KBM-7 (cell line): Measurements from ENCODE around the gene PSME1.

ENCODE experiments used
- DNase-seq: peaks from one replicate; pipeline ENCODE4 v3.0.0-alpha.2; 2015
- in situ Hi-C: fragments of 300-500 bp; cut with MboI; formaldehyde crosslinking; loops from 2 replicates; pipeline ENCODE4 v1.14.3; 2020; ENCODE audit warnings: low sequenced_read_pairs, low pct_unique_long_range_greater_than_20kb, mixed read lengths

The PSME1 gene

GRCh38 chr14:24143511-24143910 is 7.5 kb downstream of the PSME1 start:
- DNase-seq: no peak
- in situ Hi-C loops: no loop called here

- in situ Hi-C loops: no loop called here
- no peak for DNase-seq
These were observed 8.5 kb downstream of the PSME1 start for GRCh38 chr14:24144451-24144850.

DNA sequence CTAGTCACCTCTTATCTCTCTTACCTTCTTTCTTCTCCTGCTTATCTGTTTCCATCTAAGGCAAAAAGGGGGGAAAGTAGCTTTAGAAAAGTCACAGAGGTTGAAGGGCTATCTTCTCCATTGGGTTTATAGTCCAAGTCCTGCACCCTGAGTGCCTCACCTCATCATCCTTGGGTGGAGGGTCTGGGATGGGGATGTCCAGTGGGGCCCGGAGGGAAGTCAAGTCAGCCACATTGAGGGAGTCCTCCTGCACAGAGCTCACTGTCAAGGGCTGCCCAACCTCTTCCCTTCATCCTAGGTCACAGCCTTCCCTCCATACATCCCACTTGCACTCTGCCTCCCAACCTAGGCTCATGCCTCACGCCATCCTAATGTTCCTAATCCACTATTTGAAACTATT is 9.2 kb downstream of the PSME1 start:
- no peak for DNase-seq
- in situ Hi-C loops: no loop called here

- in situ Hi-C loops: no loop called here
- no peak for DNase-seq
These were observed 9.9 kb downstream of the PSME1 start for GRCh38 chr14:24145690-24146452.

DNA sequence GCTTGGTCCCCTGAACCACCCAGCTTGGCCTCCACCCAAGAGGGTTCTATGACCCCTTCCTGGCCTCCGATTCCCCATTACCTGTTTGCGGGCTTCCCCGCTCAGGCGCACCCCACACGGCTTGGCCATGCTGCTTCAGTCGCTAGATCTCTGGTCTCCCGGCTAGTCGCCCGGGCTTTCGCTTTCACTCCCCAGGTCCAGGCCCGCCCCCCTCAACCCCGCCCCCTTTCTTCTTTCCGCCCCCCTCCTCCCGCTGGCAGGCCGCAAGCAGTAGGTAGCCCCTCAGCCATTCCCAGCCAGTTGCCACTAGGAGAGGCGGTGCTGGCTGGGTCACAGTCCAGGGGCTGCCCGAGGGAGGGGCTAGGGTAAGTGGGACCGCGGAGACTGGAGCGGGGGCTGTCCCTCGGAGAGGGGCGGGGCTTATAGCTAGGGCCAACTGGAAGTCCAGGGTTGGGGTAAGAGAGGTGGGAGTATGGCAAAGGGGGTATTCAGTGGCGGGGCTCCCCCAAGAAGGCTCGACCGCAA is 10.5 kb downstream of the PSME1 start, which contains the start of gene PSME2:
Gene PSME2, minus strand, starts transcription at position 158 of the 525 bp plus-strand sequence. Its CDS starts 29 bp downstream, at position 129.
- in situ Hi-C loops: no loop called here
- peak; percentile 97 for DNase-seq

DNA sequence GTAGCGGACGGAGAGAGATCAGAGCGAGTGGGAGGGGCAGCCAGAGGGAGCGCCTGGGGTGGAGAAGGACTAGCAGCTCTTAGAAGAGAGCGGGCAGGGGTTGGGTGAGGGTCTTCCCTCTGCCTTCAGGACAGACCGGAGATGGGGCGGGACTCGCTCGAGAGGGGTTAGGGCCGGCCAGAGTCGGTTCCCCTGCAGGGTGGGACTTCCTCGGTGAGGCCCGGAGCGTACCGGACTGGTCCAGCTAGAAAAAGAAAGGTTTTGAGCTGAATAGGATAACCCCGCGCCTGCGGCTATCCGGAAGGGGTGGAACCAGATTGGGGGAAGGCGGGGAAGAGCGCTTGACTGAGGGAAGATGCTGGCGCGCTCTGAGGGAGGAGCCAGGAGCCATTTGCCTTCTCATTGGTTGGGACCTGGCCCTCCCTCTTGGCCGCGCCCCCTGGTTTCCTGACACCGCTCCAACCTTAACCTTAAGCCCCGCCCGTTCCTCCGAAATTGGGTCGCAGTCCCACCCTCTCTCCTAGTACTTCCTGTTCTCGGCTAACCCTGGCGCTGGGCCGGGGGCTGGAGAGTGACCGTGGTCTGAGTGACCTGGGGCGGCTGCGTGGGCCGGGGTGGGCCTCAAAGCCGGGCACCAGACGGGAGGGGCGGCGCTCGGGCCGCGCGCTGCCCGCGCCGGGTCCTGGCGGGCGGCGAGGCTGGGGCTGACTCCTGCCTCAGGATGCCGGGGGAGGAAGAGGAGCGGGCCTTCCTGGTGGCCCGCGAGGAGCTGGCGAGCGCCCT is 11.2 kb downstream of the PSME1 start, which contains the start of gene RNF31:
Gene RNF31, plus strand, starts transcription at position 521 of the 783 bp plus-strand sequence. Its CDS starts 201 bp downstream, at position 722.
- peak; percentile 100 for DNase-seq
- in situ Hi-C loops: no loop called here

- DNase-seq: no peak
- in situ Hi-C loops: no loop called here
These were observed 11.9 kb downstream of the PSME1 start for GRCh38 chr14:24147761-24148428.

DNA sequence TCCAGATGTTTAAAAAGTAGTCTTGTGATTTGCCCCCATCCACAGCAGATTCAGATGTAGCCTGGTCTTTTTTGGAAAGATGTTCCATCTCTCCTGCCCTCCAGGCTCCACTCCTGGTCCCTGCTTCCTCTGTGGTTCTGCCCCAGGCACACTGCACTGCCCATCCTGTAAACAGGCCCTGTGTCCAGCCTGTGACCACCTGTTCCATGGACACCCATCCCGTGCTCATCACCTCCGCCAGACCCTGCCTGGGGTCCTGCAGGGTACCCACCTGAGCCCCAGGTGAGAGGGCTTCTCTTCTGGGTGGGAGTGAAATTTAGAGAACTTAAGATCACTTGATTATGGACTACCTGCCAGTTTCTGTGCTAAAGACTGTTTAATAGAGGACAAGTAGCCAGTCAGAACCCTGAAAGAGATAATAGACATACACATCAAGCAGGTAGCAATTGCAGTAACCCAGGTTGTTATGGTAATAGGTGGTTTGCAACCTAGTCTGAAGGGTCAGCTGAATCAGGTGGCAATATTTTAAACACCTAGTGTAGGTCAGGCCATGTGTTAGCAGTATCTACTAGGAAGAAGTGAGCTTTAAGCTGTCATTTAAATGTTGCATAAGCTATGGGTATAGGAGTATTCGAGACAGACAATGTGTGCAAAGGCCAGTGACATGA is 13.4 kb downstream of the PSME1 start:
- in situ Hi-C loops: no loop called here
- no peak for DNase-seq

GRCh38 chr14:24150061-24150460 is 14.1 kb downstream of the PSME1 start:
- in situ Hi-C loops: no loop called here
- no peak for DNase-seq

- no peak for DNase-seq
- in situ Hi-C loops: no loop called here
These were observed 14.6 kb downstream of the PSME1 start for GRCh38 chr14:24150567-24150966.

DNA sequence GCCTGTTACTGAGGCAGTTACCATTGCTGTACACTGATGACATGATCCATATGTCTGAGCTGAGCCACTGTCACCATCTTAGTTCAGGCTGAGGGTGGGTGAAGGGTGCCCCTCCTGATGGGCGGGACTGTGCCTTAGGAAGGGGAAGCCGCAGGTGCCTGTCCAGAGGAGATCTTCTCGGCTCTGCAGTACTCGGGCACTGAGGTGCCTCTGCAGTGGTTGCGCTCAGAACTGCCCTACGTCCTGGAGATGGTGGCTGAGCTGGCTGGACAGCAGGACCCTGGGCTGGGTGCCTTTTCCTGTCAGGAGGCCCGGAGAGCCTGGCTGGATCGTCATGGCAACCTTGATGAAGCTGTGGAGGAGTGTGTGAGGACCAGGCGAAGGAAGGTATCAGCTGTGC is 15.0 kb downstream of the PSME1 start:
- no peak for DNase-seq
- in situ Hi-C loops: no loop called here

DNA sequence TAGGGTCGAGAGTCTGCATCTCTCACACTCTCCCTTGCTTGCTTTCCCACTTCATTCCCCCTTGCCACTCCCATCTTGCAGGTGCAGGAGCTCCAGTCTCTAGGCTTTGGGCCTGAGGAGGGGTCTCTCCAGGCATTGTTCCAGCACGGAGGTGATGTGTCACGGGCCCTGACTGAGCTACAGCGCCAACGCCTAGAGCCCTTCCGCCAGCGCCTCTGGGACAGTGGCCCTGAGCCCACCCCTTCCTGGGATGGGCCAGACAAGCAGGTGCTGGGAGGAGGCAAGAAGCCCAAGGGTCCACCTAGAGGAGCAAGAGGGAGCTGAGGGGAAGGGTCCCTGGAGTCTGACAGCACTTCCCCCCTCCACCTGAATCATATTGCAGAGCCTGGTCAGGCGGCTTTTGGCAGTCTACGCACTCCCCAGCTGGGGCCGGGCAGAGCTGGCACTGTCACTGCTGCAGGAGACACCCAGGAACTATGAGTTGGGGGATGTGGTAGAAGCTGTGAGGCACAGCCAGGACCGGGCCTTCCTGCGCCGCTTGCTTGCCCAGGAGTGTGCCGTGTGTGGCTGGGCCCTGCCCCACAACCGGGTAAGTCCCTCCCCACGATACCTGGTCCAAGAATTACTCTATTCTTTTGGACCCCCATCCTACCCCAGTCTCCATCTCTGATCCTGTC is 15.5 kb downstream of the PSME1 start:
- DNase-seq: no peak
- in situ Hi-C loops: no loop called here

DNA sequence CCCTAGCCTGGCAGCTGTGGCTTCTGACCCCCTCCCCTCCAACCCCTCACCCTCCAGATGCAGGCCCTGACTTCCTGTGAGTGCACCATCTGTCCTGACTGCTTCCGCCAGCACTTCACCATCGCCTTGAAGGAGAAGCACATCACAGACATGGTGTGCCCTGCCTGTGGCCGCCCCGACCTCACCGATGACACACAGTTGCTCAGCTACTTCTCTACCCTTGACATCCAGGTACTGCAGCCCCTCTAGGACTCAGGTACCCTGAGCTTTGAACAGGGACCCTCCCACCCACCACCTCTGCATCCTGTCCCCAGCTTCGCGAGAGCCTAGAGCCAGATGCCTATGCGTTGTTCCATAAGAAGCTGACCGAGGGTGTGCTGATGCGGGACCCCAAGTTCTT is 19.1 kb downstream of the PSME1 start:
- no peak for DNase-seq
- in situ Hi-C loops: no loop called here

DNA sequence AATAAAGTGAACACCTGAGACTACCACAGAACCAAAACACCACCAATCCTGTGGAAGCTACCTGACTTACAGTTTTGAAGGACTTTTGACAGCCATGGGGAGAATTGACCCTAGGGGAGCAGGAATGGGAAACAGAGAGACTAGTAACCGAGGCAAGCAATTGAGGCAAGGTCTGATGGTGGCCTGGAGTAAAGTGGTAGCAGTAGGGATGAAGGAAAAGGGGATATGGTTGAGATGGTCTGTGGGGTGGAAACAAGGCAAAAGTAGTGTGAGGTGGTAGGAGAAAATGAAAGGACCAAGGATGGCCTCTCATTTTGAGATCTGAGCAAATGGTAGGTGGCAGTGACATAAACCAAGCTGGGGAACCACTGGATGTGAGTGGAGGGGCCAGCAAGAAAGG is 20.8 kb downstream of the PSME1 start:
- in situ Hi-C loops: no loop called here

GRCh38 chr14:24157331-24157730 is 21.3 kb downstream of the PSME1 start:
- no peak for DNase-seq
- in situ Hi-C loops: no loop called here

More for the DNA sequence above, 20.8 kb downstream of the PSME1 start:
- DNase-seq: no peak

DNA sequence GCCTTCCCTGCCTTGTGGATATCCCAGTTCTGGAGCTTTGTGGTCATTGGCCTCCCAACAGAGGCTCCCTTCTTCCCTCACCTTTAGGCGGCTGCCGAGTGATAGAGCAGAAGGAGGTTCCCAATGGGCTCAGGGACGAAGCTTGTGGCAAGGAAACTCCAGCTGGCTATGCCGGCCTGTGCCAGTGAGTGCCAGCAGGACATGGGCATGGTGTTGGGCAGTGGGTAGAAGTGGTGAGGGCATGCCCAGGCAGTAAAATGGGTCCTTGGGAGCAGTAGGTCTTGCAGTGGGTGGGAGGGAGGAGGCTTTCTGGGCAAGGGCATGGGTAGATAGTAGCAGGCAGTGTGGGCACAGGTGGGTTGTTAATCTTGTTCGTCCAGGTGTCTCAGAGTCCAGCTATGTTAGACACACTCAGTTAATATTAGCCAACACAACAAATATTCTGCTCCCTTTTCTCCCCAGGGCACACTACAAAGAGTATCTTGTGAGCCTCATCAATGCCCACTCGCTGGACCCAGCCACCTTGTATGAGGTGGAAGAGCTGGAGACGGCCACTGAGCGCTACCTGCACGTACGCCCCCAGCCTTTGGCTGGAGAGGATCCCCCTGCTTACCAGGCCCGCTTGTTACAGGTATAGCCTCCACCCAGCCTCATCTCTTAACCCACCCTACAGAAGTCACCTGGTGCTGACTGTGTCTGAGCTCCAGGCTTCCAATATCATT is 23.9 kb downstream of the PSME1 start:
- in situ Hi-C loops: no loop called here

DNA sequence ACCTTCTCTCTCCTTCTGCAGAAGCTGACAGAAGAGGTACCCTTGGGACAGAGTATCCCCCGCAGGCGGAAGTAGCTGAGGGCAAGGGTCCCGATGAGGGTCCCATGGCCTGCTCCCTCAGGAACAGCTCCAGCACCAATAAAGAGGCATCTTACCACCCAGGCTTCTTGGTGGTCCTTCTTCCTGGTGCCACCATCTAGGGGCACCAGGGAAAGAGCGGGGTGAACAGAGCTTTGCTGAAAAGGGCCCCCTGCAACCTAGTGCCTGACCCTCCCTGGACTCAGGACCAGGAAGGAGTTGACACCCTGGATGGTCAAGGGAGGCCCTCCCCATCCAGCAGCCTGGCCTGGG is 24.5 kb downstream of the PSME1 start:
- DNase-seq: no peak
- in situ Hi-C loops: no loop called here

More for the DNA sequence above, 23.9 kb downstream of the PSME1 start:
- DNase-seq: no peak
